Measurements from ENCODE around the gene TARM1.
"Not testable (repeated sequence)": the region's sequence is repeated elsewhere in the genome, so short reads cannot be mapped to it uniquely, and the experiment has no call there.

The TARM1 gene

GRCh38 chr19:54081032-54081431 lies at the start of gene TARM1:
TARM1 (minus strand) TSS chr19:54081365; CDS start chr19:54081340, 25 bp downstream.
- no peak for DNase-seq

- no peak for DNase-seq
These were observed 48.4 kb upstream of the TARM1 start for GRCh38 chr19:54129617-54129996.

DNA sequence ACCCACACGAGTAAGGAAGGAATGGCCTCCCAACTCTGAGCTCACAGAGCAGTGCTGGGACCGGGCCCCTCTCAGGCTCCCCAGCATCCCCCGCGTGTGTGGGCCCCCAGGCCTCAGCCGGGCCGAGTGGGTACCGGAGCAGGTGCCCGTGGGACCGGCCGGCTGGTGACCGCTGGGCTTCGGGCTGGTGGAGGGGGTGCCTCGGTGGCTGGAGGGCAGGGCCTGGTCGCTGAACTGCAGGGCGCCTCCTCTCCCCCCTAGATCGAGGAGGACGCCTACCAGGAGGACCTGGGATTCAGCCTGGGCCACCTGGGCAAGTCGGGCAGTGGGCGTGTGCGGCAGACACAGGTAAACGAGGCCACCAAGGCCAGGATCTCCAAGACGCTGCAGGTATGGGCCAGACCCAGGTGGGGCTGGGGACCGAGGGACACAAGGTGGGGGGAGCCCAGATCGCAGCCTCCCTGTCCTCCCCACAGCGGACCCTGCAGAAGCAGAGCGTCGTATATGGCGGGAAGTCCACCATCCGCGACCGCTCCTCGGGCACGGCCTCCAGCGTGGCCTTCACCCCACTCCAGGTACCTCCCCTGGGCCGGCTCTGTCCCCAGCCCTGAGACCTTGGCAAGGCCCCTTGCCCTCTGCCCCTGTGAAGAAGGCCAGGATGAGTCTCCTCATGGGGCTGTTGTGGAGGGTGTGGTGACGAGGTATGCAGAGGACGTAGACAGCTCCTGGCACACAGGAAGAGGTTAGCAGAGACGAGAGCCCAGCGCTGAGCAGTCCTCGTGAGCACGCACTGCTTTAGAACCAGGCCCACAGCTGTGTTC lies 47.8 kb upstream of the TARM1 start:
- no peak for DNase-seq

DNA sequence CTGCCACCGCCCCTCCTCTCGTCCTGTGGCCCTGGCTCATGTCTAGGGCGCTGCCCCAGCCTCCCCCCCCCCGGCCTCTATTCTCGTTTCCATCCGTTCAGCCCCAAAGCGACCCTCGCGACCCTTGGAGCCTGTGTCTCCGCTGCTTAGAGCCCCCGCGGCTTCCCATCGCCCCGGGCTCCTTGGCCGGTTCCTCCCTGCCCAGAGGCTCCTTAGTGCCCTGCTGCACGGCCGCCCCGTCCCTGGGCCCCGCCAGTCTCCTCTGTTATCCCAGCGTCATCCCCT lies 47.2 kb upstream of the TARM1 start:
- no peak for DNase-seq

- DNase-seq, result no peak
These were observed 46.7 kb upstream of the TARM1 start for GRCh38 chr19:54127688-54128440.

DNA sequence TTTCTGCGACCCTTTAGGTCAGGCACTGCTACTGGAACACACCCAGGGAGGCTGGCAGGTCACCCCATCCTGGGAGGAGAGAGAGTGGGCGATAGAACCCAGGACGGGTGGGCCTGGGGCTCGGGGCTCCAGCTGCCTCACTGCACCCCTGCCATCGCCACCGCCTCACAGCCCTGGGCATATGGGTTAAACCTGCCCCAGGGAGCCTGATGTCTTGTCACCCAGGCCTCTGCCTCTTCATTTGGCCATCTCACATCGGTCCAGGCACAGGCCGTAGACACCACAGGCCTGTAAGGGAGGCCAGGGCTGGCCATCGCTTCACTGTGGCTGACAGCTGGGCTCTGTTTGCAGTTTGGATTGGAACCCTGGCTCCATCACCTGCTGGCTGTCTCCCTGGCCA lies 44.5 kb upstream of the TARM1 start:
- no peak for DNase-seq

DNA sequence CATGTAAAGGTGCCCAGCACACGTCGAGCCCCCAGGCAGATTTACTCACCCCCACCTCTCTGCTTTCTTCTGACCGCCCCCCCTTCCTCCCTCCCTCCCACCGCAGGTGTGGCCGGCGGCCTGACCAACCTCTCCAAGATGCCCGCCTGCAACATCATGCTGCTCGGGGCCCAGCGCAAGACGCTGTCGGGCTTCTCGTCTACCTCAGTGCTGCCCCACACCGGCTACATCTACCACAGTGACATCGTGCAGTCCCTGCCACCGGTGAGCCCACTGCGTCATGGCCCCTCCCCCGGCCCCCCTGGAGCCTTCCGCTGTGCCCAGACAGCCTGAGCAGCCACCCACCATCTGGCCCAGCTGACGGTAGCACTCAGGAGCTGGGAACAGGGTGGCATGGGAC lies 43.2 kb upstream of the TARM1 start:
- no peak for DNase-seq

GRCh38 chr19:54123682-54124081 lies 42.5 kb upstream of the TARM1 start:
- no peak for DNase-seq

DNA sequence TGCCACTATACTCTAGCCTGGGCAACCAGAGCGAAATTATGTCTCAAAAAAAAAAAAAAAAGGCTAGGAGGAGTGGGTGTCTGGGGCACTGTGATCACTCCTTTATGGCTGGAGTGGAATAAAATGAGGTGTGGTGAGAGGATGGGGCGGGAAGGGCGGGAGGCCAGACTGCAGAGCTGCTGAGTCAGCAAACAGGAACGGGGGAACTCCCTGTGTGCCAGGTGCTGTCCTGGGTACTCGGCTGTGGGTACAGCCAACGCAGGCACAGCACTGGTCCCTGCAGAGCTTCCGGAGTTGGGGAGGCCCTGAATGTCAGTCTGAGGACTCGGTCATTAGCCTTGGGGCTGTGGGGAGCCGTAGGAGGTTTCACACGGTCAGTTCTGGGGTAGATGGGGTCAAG lies 40.1 kb upstream of the TARM1 start:
- DNase-seq, result no peak

DNA sequence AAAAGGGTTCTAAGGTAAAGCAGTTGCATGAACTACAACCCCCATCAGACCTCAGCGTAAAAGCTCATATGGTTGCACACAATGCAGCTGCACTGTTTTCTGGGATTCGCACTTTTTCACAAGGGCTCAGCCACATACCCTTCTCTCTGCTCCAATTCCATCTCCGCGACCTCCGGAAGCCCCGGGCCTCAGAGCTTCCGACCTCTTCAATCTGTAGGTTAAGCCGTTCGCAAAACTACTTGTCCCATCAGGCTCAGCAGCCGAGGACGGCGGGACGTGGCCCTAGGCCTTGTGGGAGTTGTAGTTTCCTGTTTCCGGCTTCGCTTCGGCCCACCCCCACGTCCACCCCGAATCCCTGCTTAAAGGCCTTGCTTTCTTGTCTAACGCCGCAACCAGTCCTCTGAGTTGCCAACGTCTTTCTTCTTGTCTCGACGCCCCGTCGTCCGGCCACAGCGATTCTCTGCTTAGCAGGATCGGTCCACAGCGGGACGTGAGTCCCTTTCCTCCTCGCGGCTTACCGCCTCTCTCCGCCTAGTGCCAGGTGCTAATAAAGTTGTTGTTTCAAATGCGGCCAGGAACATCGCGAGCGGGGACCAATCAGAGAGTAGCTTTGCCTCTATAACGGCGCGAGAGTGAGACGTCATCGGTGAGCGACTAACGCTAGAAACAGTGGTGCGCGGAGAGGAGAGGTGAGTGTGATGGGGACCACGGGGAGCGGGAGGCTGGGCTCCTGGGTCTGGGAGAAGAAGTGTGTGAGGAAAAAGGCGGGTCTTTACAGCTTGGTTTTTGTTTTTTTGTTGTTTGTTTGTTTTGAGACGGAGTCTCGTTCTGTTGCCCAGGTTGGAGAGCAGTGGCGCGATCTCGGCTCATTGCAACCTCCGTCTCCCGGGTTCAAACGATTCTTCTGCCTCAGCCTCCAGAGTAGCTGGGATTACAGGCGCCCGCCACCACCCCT lies 34.2 kb upstream of the TARM1 start, which contains the start of the genes PRPF31 and TFPT:
PRPF31 (plus strand) TSS at position 646 of the 955 bp plus-strand sequence. CDS start 2,525 bp downstream, outside the sequence.
TFPT (minus strand) TSS at position 549 of the 955 bp plus-strand sequence; CDS start at position 161, 388 bp downstream.
- no peak for DNase-seq

DNA sequence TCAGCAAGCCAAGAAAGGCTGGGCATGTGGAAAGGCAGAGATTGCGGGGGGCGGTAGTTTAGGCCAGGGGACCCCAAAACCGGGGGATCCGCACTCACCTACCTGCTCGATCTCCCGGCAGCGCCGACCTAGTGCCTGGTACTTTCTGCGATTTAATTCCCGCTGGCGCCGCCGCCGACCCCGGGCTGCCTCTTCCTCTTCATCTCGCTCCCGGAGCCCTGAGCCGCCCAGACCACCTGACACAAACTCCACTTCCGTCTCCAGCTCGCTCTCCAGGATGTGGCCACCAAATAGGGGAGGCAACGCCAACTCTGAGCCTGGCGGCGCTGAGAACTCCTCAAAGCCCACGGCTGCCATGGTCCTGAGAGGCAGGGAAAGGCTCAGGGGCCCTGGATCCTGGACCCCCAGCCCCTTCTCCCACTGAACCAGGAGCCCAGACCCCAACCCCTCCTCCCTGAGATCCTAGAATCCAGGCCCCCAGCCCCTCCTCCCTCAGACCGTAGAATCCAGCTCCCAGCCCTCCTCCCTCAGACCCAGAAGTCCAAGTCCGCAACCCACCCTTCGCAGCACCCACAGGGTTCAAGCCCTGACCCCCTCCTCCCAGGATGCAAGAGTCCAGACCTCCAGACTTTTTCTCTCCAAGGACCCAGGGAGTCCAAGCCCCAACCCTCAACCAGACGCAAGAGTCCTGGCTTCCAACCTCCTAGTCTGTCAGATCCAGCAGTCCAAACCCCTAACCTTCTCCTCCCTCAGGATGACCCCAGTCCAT lies 33.4 kb upstream of the TARM1 start:
- no peak for DNase-seq

GRCh38 chr19:54109651-54110050 lies 28.5 kb upstream of the TARM1 start:
- DNase-seq, result no peak

GRCh38 chr19:54108496-54108895 lies 27.3 kb upstream of the TARM1 start:
- DNase-seq, result no peak

GRCh38 chr19:54107876-54108490 lies 26.8 kb upstream of the TARM1 start:
- no peak for DNase-seq

DNA sequence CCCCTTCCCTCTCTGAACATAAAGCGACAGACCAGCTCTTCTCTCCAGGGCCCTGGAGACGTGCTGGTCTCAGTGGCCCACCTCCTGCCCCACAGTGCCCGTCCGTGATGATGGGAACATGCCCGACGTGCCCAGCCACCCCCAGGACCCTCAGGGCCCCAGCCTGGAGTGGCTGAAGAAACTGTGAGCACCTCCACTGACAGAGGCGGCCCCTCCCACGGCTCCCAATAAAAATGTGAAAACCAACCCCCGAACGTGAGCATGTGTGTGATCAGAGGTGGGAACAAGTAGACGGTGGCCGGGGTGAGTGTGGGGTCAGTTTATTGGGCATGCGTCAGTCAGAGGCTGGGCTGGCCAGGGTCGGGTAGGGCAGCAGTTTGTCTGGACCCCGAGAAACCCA lies 25.6 kb upstream of the TARM1 start:
- DNase-seq, result no peak

DNA sequence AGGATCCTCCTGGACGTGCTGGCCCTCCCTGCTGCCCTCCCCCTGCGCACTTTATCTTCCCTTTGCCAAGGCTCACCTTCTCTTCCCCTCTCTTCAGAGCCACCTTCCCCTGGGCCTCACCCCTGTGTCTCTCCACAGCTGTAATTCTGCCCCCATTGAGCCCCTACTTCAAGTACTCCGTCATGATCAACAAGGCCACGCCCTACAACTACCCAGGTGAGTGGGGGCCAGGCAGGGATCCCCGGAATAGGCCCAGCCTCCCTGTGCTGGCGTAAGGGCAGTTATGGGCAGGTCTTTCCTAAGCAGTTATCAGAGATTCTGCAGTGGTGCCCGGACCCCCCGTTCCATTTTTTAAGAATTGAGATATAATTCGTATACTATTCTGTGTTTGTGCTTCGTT lies 24.6 kb upstream of the TARM1 start:
- no peak for DNase-seq

DNA sequence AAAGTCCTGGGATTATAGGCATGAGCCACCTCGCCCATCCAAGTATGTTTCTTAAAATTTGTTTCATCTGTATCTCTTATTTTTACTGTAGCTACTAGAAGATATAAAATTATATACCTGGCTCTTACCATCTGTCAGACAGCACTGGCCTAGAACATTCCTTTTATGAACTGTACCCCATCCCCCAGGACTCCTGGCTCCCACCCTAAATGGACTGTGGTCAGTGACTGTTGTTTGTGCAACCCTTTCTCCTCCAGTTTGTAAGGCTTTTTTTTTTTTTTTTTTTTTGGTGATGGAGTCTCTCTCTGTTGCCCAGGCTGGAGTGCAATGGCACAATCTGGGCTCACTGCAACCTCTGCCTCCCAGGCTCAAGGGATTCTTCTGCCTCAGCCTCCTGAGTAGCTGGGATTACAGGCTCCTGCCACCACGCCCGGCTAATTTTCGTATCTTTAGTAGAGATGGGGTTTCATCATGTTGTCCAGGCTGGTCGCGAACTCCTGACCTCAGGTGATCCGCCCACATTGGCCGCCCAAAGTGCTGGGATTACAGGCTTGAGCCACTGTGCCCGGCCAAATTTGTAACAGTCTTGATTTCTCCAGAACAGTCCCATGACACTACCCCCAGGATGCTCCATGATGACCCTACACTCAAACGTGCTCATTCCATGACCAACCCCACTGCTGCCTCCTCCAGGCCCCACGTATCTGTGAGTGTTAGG lies 24.0 kb upstream of the TARM1 start:
- no peak for DNase-seq

- peak; percentile 86 for DNase-seq
These were observed 21.4 kb upstream of the TARM1 start, which contains the start of gene NDUFA3 for GRCh38 chr19:54102421-54103169. NDUFA3 (plus strand) TSS chr19:54102855; CDS start chr19:54102879, 24 bp downstream.

GRCh38 chr19:54100561-54100960 lies 19.4 kb upstream of the TARM1 start, which contains the start of gene OSCAR:
OSCAR (minus strand) TSS chr19:54100803; CDS start chr19:54100792, 11 bp downstream.
- DNase-seq, result no peak

DNA sequence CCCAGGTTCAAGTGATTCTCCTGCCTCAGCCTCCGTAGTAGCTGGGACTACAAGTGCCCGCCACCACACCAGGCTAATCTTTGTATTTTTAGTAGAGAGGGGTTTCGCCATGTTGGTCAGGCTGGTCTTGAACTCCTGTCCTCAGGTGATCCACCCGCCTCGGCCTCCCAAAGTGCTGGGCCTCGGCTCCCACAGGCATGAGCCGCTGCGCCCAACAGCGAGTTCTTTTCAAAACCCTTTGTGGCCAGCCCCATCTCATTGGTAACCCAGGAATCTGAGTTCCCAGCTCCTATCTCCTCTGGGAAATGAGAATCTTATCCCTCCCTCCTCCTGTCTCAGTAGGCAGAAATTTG lies 18.7 kb upstream of the TARM1 start:
- not testable (repeated sequence) for DNase-seq
